Peyer's patch (tissue), 4 donors: ENCODE measurements around the gene RELL1. TPM values are rescaled to one million over a fixed set of nuclear protein-coding genes. Genes with fewer than 3 reads are reported as not detected.

Source experiments
- DNase-seq, 3 donors: peaks; one replicate each; pipeline ENCODE4 v3.0.0-alpha.2; 2017 to 2019
- H3K27ac ChIP-seq, 4 donors: fragments of 200-600 bp; sonication (generic); one replicate each; pipeline ENCODE4 v1.5.1; 2016 to 2019
- H3K27me3 ChIP-seq, 2 donors: fragments of 200-600 bp; sonication (generic); one replicate each; pipeline ENCODE4 v1.5.1; 2019
- H3K36me3 ChIP-seq, 3 donors: fragments of 200-600 bp; sonication (generic); one replicate each; pipeline ENCODE4 v1.5.1; 2016 to 2019
- H3K4me1 ChIP-seq, 4 donors: fragments of 200-600 bp; sonication (generic); one replicate each; pipeline ENCODE4 v1.5.1; 2016 to 2019
- H3K4me3 ChIP-seq, 4 donors: fragments of 200-600 bp; sonication (generic); 1 replicate in 3 of 4; 2 replicates in 1 of 4; pipeline ENCODE4 v1.5.1; 2016 to 2019; ENCODE audit warnings: mild to moderate bottlenecking in 1 of 4
- H3K9me3 ChIP-seq, 4 donors: fragments of 200-600 bp; sonication (generic); one replicate each; pipeline ENCODE4 v1.5.1; 2016 to 2019; ENCODE audit warnings: mild to moderate bottlenecking in 1 of 4
- POLR2A ChIP-seq, 2 donors: fragments of 450-650 bp; IDR thresholded peaks; one replicate each; pipeline ENCODE4 v1.5.1; 2017; ENCODE audit warnings: antibody characterized with exemption in 2 of 2, mild to moderate bottlenecking in 2 of 2, moderate library complexity in 2 of 2
- total RNA-seq, 4 donors: library from RNA; depleted of rRNA; stranded (reverse); fragments of >200 nt; gene quantifications; one replicate each; pipeline ENCODE4 v1.1.0, GENCODE V29; 2016
- TF ChIP-seq, protein P1 (sequence below), 6 experiments: fragments of 450-650 bp in 4 of 6; fragments of 200-600 bp in 2 of 6; sonication (generic) in 1 of 6; IDR thresholded peaks; one replicate each; pipeline ENCODE4 v1.5.1; 2017 to 2019; ENCODE audit warnings: antibody characterized with exemption in 6 of 6, mild to moderate bottlenecking in 3 of 6, moderate library complexity in 1 of 6

RELL1 gene
- total RNA-seq, 4 donors from 2014 or later: 43.2 to 76.2 (median 55.8) TPM

DNA sequence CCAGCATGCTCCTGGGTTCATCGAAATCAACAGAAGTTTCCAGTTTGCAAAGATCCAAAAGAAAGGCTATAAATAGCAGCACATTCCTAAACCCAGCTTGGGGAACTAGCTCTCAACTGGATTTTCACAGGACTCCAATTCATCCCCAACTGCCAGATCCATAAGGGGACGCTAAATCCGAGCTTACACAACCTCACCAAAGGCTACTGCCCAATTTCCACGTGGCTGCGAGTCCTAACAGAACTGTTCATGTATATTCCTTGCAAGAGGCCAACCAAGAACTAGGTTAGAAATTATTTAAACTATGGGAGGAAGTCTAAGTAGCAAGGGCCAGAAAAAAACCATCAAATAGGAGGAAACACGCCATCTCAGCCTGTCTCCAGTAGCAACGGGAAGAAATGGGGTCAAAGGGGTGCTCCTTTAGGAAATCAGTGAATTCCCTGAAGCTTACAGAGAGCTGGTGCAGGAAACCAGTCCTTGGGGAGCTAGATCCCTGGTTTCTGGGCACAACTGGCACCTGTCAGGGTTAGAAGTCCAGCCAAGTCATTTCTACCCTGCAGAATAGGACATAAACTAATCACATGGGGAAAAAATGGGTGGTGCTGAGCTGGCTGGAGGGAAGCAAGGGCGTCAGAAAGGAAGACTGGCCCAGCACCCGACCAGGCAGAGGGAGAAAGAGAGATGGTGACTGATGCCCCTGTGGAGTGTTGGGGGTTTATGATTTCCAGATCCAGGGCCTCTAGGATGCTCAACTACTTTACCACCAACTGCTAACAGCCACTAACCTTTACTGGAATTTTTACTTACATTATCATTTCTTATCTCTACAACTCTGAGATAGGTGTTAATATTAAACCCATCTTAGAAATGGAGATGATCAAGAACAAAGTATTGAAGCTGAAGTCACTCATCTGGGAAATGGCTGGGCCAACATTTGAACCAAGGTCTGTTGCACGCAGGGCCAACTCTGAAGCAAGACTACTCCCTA is 20.5 kb downstream of the RELL1 start:
- peak in 2 of 3 donors; percentile 61 for DNase-seq
- H3K27me3 ChIP-seq: no peaks in the 10 kb centered on the region
- no peak overlapping the region for H3K4me3 ChIP-seq
- H3K36me3 ChIP-seq: no peaks in the 10 kb centered on the region
- peak overlapping the region; percentile 38 to 83 (median 62) for H3K27ac ChIP-seq
- no peaks in the 10 kb centered on the region for H3K9me3 ChIP-seq
- no peak for TF ChIP-seq POLR2A (IDR thresholded peaks at IDR 0.05)
- TF ChIP-seq, protein P1, sequence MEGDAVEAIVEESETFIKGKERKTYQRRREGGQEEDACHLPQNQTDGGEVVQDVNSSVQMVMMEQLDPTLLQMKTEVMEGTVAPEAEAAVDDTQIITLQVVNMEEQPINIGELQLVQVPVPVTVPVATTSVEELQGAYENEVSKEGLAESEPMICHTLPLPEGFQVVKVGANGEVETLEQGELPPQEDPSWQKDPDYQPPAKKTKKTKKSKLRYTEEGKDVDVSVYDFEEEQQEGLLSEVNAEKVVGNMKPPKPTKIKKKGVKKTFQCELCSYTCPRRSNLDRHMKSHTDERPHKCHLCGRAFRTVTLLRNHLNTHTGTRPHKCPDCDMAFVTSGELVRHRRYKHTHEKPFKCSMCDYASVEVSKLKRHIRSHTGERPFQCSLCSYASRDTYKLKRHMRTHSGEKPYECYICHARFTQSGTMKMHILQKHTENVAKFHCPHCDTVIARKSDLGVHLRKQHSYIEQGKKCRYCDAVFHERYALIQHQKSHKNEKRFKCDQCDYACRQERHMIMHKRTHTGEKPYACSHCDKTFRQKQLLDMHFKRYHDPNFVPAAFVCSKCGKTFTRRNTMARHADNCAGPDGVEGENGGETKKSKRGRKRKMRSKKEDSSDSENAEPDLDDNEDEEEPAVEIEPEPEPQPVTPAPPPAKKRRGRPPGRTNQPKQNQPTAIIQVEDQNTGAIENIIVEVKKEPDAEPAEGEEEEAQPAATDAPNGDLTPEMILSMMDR (IDR thresholded peaks at IDR 0.05): no peak
- peaks cover 0 to 71% (median 9%) of the 10 kb centered on the region in 4 donors for H3K4me1 ChIP-seq

DNA sequence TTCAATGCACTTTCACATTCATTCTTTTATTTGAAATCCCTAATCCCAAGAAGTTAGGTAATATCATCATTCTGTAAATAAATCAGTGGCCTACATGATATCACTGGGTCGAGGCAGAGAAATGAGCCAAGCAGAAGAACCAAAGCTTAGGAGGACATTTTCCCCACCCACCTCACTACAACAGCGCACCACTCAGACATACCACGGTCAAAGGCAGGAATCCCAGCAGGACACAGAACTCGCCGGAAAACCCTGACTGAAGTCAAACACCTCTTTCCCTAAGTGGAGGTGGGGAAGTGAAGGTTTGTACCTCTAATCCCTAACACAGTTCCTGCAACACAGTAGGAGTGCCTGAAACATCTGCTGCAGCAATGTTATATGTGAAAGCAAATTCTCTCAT is 21.5 kb downstream of the RELL1 start:
- TF ChIP-seq, protein P1 (IDR thresholded peaks at IDR 0.05): no peak
- no peaks in the 10 kb centered on the region for H3K36me3 ChIP-seq
- DNase-seq: no peak
- peak overlapping the region in 1 of 4 donors; percentile 9 for H3K4me3 ChIP-seq
- peak overlapping the region in 2 of 4 donors; percentile 82 to 83 for H3K27ac ChIP-seq
- H3K9me3 ChIP-seq: no peaks in the 10 kb centered on the region
- no peaks in the 10 kb centered on the region for H3K27me3 ChIP-seq
- H3K4me1 ChIP-seq: peaks cover 0 to 67% (median 9%) of the 10 kb centered on the region in 4 donors

DNA sequence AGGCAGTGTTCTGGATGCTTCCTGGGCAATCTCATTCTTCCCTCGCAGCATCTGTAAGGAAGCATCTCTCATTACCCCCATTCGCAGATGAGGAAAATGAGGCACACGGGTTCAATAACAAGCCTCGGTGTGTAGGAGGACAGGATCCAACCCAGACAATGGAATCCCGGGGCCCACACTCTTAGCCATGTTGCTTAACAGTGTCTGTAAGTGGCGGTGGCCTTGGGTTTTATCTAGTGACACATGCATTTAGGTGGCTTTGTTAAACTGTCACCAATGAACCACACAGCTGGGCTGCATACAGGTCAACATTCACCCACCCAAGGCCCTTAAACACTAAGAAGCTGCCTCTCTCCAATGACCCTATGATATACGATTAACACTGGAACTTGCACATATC is 22.6 kb downstream of the RELL1 start:
- no peak for DNase-seq
- peaks cover 0 to 67% (median 9%) of the 10 kb centered on the region in 4 donors for H3K4me1 ChIP-seq
- peak overlapping the region in 2 of 4 donors; percentile 4 to 19 for H3K27ac ChIP-seq
- H3K27me3 ChIP-seq: no peaks in the 10 kb centered on the region
- no peaks in the 10 kb centered on the region for H3K36me3 ChIP-seq
- TF ChIP-seq, protein P1 (IDR thresholded peaks at IDR 0.05): no peak
- no peak for TF ChIP-seq POLR2A (IDR thresholded peaks at IDR 0.05)
- H3K9me3 ChIP-seq: no peaks in the 10 kb centered on the region
- no peak overlapping the region for H3K4me3 ChIP-seq

DNA sequence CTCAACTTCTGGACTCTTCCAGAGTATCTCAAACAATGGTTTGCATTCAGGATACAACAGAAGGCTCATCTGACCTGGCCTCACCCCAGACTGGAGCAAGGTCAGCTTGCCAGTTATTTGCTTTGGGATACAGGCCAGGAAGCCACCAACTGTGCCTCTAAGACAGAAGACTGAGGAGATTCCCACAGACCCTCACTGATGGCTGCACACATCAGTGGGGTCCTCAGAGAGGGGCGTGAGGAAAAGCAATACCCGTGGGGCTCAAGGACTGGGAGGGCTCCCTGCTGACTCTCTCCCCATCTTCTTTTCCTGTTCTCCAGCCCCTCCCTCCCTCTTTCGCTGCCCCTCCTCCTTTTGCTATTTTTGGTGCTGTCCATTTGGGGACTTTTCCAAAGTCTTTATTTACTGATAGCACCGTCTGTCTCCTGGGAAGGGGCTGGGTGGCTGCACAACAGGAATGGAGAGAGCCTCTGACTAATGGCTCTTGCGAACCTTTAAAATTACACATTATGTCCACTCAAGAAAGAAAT is 23.2 kb downstream of the RELL1 start:
- H3K36me3 ChIP-seq: no peaks in the 10 kb centered on the region
- H3K4me3 ChIP-seq: no peak overlapping the region
- H3K4me1 ChIP-seq: peaks cover 0 to 66% (median 9%) of the 10 kb centered on the region in 4 donors
- H3K9me3 ChIP-seq: peaks cover 0 to 1% (median 0%) of the 10 kb centered on the region in 4 donors
- H3K27ac ChIP-seq: peak overlapping the region in 3 of 4 donors; percentile 4 to 19 (median 10)
- DNase-seq: no peak
- TF ChIP-seq, protein P1 (IDR thresholded peaks at IDR 0.05): no peak
- no peak for TF ChIP-seq POLR2A (IDR thresholded peaks at IDR 0.05)
- no peaks in the 10 kb centered on the region for H3K27me3 ChIP-seq

DNA sequence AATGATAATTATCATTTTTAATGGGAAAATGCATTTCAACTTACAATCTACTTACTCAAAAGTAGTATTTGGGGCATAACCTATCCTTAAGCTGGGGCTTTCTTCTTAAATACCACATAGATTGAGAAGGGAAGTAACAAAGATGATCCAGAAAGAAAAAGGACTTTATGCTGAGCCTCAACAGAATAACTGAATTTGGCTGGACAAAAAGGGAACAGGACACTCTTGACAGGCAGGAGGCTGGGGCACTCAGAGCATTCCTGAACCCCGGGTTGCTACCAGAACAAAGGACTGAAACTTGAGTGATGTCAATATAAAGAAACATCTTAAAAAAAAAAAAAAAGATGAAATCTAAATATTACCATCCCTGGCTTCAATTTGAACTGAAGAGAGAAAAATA is 23.9 kb downstream of the RELL1 start:
- Histone ChIP-seq H3K36me3 (no peaks in the 10 kb centered on the region), H3K9me3 (peaks cover 0 to 7% (median under 1%) of the 10 kb centered on the region in 4 donors), H3K27me3 (no peaks in the 10 kb centered on the region), H3K4me1 (peaks cover 0 to 60% (median 9%) of the 10 kb centered on the region in 4 donors), H3K4me3 (no peak overlapping the region), H3K27ac (no peak overlapping the region)
- DNase-seq: no peak
- no peak for TF ChIP-seq POLR2A (IDR thresholded peaks at IDR 0.05)
- TF ChIP-seq, protein P1 (IDR thresholded peaks at IDR 0.05): no peak
